ENCODE measurements around the gene NOL6.
"Not testable (repeated sequence)": the region's sequence is repeated elsewhere in the genome, so short reads cannot be mapped to it uniquely, and the experiment has no call there.

GRCh38 chr9:33512535-33512934 lies 38.8 kb upstream of the NOL6 start:
- not testable (repeated sequence) for TF ChIP-seq BHLHE40 (IDR thresholded peaks at IDR 0.05; ENCODE audit: low read depth, low read length); RARB (CRISPR knock-in tag; IDR thresholded peaks at IDR 0.05); CTCF (IDR thresholded peaks at IDR 0.05); CEBPB (IDR thresholded peaks at IDR 0.05); CHD2 (IDR thresholded peaks at IDR 0.05; ENCODE audit: low read length, partially characterized antibody)
